ENCODE data around the gene RUNX1.

DNA sequence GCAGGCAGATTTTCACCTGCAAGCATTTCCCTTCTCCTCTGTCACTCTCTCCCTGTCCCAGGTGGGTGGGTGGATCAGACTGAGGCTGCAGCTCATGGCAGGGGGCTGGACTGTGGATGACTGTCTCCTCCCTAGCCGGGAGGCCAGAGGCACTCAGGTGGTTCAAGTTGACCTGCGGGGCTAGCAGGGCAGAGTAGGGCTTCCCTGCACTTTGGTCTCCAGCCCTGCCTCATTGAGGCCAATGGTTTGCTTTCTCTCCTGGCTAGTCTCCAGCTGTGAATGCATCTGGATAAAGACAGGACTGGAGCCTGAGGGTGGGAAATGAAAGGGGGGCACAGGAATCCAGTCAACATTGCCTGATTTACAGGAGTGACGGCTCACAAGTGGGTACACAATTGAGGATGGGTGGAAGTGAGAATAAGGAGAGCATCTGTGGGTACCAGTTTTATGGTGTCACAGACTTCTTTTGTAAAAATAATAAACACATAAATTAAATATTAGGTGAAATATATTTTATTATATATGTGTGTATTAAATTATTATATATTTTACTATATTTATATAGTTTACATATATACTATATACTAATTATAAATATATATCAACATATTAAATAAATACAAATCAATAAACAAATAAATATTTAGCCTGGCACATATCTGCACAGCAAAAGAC lies 25.6 kb downstream of the RUNX1 start:
- TF ChIP-seq ESRRG (CRISPR knock-in tag; IDR thresholded peaks at IDR 0.05) (no peak), ZFP30 (CRISPR knock-in tag; IDR thresholded peaks at IDR 0.05) (no peak), PPARA (CRISPR knock-in tag; IDR thresholded peaks at IDR 0.05; ENCODE audit: borderline replicate concordance) (no peak), SNAI2 (CRISPR knock-in tag; IDR thresholded peaks at IDR 0.05) (no peak), RARB (CRISPR knock-in tag; IDR thresholded peaks at IDR 0.05) (no peak), TCF4 (CRISPR knock-in tag; IDR thresholded peaks at IDR 0.05; ENCODE audit: borderline replicate concordance) (no peak), ZFP3 (CRISPR knock-in tag; IDR thresholded peaks at IDR 0.05) (no peak), TOX (CRISPR knock-in tag; IDR thresholded peaks at IDR 0.05; ENCODE audit: borderline replicate concordance) (no peak), GLIS3 (CRISPR knock-in tag; IDR thresholded peaks at IDR 0.05) (no peak), ZNF70 (CRISPR knock-in tag; IDR thresholded peaks at IDR 0.05) (no peak), CSDC2 (CRISPR knock-in tag; IDR thresholded peaks at IDR 0.05) (no peak)
- TF ChIP-seq, protein P1, sequence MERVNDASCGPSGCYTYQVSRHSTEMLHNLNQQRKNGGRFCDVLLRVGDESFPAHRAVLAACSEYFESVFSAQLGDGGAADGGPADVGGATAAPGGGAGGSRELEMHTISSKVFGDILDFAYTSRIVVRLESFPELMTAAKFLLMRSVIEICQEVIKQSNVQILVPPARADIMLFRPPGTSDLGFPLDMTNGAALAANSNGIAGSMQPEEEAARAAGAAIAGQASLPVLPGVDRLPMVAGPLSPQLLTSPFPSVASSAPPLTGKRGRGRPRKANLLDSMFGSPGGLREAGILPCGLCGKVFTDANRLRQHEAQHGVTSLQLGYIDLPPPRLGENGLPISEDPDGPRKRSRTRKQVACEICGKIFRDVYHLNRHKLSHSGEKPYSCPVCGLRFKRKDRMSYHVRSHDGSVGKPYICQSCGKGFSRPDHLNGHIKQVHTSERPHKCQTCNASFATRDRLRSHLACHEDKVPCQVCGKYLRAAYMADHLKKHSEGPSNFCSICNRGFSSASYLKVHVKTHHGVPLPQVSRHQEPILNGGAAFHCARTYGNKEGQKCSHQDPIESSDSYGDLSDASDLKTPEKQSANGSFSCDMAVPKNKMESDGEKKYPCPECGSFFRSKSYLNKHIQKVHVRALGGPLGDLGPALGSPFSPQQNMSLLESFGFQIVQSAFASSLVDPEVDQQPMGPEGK (CRISPR knock-in tag; IDR thresholded peaks at IDR 0.05; ENCODE audit: borderline replicate concordance), result no peak
- TF ChIP-seq, protein P2, sequence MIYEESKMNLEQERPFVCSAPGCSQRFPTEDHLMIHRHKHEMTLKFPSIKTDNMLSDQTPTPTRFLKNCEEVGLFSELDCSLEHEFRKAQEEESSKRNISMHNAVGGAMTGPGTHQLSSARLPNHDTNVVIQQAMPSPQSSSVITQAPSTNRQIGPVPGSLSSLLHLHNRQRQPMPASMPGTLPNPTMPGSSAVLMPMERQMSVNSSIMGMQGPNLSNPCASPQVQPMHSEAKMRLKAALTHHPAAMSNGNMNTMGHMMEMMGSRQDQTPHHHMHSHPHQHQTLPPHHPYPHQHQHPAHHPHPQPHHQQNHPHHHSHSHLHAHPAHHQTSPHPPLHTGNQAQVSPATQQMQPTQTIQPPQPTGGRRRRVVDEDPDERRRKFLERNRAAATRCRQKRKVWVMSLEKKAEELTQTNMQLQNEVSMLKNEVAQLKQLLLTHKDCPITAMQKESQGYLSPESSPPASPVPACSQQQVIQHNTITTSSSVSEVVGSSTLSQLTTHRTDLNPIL (CRISPR knock-in tag; IDR thresholded peaks at IDR 0.05; ENCODE audit: low read depth), result no peak
- TF ChIP-seq, protein P3, sequence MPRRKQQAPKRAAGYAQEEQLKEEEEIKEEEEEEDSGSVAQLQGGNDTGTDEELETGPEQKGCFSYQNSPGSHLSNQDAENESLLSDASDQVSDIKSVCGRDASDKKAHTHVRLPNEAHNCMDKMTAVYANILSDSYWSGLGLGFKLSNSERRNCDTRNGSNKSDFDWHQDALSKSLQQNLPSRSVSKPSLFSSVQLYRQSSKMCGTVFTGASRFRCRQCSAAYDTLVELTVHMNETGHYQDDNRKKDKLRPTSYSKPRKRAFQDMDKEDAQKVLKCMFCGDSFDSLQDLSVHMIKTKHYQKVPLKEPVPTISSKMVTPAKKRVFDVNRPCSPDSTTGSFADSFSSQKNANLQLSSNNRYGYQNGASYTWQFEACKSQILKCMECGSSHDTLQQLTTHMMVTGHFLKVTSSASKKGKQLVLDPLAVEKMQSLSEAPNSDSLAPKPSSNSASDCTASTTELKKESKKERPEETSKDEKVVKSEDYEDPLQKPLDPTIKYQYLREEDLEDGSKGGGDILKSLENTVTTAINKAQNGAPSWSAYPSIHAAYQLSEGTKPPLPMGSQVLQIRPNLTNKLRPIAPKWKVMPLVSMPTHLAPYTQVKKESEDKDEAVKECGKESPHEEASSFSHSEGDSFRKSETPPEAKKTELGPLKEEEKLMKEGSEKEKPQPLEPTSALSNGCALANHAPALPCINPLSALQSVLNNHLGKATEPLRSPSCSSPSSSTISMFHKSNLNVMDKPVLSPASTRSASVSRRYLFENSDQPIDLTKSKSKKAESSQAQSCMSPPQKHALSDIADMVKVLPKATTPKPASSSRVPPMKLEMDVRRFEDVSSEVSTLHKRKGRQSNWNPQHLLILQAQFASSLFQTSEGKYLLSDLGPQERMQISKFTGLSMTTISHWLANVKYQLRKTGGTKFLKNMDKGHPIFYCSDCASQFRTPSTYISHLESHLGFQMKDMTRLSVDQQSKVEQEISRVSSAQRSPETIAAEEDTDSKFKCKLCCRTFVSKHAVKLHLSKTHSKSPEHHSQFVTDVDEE (CRISPR knock-in tag; IDR thresholded peaks at IDR 0.05), result no peak

Data from SK-N-SH treated with all-trans-retinoic acid at 6 μM for 48 hours (cell line).